HEK293T (cell line): ENCODE results near the gene SYNE2.

Experiments
- ARNT ChIP-seq: fragments of 450-650 bp; IDR thresholded peaks from 2 replicates; pipeline ENCODE4 v1.6.1; 2017; ENCODE audit warnings: mild to moderate bottlenecking
- BHLHE40 ChIP-seq: fragments of 450-650 bp; IDR thresholded peaks from 2 replicates; pipeline ENCODE4 v1.6.1; 2016; ENCODE audit warnings: mild to moderate bottlenecking, moderate library complexity, borderline replicate concordance
- CTBP1 ChIP-seq: fragments of 450-650 bp; IDR thresholded peaks from 2 replicates; pipeline ENCODE4 v1.6.1; 2016; ENCODE audit warnings: borderline replicate concordance
- ELF4 ChIP-seq: fragments of 450-650 bp; IDR thresholded peaks from 2 replicates; pipeline ENCODE4 v1.6.1; 2017; ENCODE audit warnings: antibody characterized with exemption
- FOXA1 ChIP-seq: fragments of 450-650 bp; IDR thresholded peaks from 2 replicates; pipeline ENCODE4 v1.6.1; 2016; ENCODE audit warnings: mild to moderate bottlenecking
- SP1 ChIP-seq: fragments of 450-650 bp; IDR thresholded peaks from 2 replicates; pipeline ENCODE4 v1.6.1; 2017
- TARDBP ChIP-seq: fragments of 450-650 bp; IDR thresholded peaks from 2 replicates; pipeline ENCODE4 v1.6.1; 2016
- ZNF384 ChIP-seq: fragments of 450-650 bp; IDR thresholded peaks from 2 replicates; pipeline ENCODE4 v1.6.1; 2016

DNA sequence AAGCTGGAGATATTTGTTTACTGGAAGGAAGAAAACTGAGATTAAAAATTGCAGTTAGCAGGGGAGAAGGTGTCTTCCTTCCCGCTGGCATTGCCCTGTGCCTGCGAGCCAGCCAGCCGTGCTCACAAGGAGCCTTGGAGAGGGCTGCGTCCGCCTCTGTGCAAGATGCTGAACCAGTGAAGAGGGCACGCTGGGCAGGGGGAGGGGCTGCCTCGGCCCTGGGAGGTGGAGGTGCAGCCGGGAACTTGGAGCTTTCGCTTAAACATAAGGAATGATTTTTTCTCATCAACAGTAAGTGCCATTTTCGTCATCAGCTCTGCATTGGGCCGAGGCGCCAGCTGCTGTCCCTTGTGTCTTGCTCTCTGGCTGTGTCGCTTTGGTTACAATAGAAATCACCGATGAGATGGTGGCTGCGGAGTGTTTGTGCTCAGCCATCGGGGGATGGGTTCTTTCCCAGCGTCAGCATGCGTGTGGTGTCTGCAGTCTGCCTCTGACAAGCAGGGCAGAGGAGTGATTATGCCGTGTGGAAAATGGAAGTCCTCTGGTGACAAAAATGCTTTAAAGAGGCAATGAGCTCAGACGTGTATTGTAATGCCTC lies 344.1 kb downstream of the SYNE2 start:
- TF ChIP-seq SP1 (no peak), FOXA1 (no peak), ARNT (no peak), BHLHE40 (no peak), ELF4 (no peak), TARDBP (no peak), CTBP1 (no peak), ZNF384 (no peak)
